GM04503 (cell line): ENCODE measurements around the gene STARD6.
A peak's percentile ranks its signal among the peaks of the same experiment; 100 is the strongest.
"Not testable (repeated sequence)": the region's sequence is repeated elsewhere in the genome, so short reads cannot be mapped to it uniquely, and the experiment has no call there.

Source experiments
- DNase-seq: peaks from one replicate; pipeline ENCODE4 v3.0.0-alpha.2; 2012; ENCODE audit warnings: low read depth

The STARD6 gene

GRCh38 chr18:54335638-54336173, 22.0 kb downstream of the STARD6 start:
- DNase-seq, result no peak

GRCh38 chr18:54330768-54331548, 26.7 kb downstream of the STARD6 start:
- no peak for DNase-seq

- no peak for DNase-seq
These were observed 27.9 kb downstream of the STARD6 start for GRCh38 chr18:54329787-54330186.

- no peak for DNase-seq
These were observed 29.8 kb downstream of the STARD6 start for GRCh38 chr18:54327818-54328217.

GRCh38 chr18:54323970-54324369, 33.7 kb downstream of the STARD6 start:
- DNase-seq, result no peak

GRCh38 chr18:54323561-54323960, 34.1 kb downstream of the STARD6 start:
- DNase-seq, result no peak

GRCh38 chr18:54316071-54316820, 41.4 kb downstream of the STARD6 start:
- no peak for DNase-seq

DNA sequence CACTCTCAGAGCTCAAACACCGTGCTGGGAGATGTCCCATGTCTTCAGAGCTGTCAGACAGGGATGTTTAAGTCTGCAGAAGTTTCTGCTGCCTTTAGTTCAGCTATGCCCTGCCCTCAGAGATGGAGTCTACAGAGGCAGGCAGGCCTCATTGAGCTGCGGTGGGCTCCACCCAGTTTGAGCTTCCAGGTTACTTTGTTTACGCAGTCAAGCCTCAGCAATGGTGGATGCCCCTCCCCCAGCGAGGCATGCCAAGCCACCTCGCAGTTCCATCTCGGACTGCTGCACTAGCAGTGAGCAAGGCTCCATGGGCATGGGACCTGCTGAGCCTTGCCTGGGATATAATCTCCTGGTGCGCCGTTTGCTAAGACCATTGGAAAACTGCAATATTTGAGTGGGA, 48.1 kb downstream of the STARD6 start:
- DNase-seq, result not testable (repeated sequence)

GRCh38 chr18:54303408-54303807, 54.2 kb downstream of the STARD6 start:
- no peak for DNase-seq

- DNase-seq, result not testable (repeated sequence)
These were observed 58.7 kb downstream of the STARD6 start for GRCh38 chr18:54298991-54299390.

- DNase-seq, result no peak
These were observed 61.6 kb downstream of the STARD6 start for GRCh38 chr18:54296062-54296461.

DNA sequence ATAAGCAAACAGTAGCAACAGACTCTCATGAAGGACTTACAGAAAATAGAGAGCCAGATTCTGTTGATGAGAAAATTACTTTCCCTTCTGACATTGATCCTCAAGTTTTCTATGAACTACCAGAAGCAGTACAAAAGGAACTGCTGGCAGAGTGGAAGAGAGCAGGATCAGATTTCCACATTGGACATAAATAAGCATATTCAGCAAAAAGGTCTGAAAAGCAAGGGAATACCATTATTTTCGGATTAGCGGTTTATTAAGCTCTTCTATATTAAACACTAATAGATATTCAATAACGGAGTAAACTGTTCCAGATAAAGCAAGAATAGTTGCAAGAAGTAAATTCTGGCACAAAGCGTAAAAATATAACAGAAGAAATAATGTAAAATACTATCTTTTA, 63.4 kb downstream of the STARD6 start:
- DNase-seq, result no peak

DNA sequence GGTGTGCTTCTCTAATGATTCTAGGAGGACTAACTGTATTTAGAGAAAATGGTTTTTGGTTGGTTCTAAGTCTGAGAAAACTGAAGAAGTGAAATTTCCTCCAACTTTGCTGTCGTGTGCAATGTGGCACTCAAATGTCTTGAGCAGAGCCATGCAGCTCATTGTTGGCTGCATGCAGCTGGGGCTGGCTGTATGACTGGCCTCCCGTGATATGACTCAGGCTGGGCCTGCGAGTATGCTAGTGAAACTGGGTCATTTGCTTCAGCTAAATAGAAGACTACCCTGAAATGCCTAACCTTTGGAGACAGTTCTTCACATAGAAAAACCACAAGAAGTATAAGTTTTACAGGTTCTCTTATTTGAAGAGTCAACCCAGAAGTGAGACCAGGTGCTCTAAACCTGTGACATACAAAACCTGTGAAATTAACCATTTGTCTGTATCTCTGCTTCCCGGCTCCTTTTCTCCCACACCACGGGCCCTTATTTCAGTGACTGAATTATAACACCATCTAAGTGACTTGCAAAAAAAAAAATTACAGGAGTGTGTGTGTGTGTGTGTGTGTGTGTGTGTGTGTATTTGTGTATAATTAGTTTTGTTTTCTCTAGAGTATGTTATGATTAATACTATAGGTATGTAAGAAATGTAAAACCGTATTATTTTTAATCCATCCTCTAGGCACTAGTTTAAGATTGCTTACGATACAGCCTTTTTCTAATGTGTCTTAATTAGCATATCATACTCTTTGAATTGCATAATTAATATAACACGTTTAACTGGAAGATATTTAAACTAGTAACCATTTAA, 72.5 kb downstream of the STARD6 start:
- DNase-seq, result peak; percentile 37

GRCh38 chr18:54284535-54284934, 73.1 kb downstream of the STARD6 start:
- no peak for DNase-seq

GRCh38 chr18:54280220-54280569, 77.5 kb downstream of the STARD6 start:
- no peak for DNase-seq

GRCh38 chr18:54279477-54280219, 78.0 kb downstream of the STARD6 start:
- no peak for DNase-seq

GRCh38 chr18:54278615-54279014, 79.0 kb downstream of the STARD6 start:
- no peak for DNase-seq

GRCh38 chr18:54277899-54278298, 79.8 kb downstream of the STARD6 start:
- no peak for DNase-seq
